Activated CD4-positive, alpha-beta T cell treated with anti-CD3 and anti-CD28 coated beads, Interleukin-2, Interleukin-4, amounts not matched to agents 100 ng/mL and 50 ng/mL, durations not matched to agents 16 hours and 8 hours (primary cell): Measurements from ENCODE around the gene GP1BB.
"Not testable (repeated sequence)": the region's sequence is repeated elsewhere in the genome, so short reads cannot be mapped to it uniquely, and the experiment has no call there.

Experiments
- DNase-seq: peaks from one replicate; pipeline ENCODE4 v3.0.0-alpha.2; 2020; ENCODE audit warnings: low spot score

Gene GP1BB

DNA sequence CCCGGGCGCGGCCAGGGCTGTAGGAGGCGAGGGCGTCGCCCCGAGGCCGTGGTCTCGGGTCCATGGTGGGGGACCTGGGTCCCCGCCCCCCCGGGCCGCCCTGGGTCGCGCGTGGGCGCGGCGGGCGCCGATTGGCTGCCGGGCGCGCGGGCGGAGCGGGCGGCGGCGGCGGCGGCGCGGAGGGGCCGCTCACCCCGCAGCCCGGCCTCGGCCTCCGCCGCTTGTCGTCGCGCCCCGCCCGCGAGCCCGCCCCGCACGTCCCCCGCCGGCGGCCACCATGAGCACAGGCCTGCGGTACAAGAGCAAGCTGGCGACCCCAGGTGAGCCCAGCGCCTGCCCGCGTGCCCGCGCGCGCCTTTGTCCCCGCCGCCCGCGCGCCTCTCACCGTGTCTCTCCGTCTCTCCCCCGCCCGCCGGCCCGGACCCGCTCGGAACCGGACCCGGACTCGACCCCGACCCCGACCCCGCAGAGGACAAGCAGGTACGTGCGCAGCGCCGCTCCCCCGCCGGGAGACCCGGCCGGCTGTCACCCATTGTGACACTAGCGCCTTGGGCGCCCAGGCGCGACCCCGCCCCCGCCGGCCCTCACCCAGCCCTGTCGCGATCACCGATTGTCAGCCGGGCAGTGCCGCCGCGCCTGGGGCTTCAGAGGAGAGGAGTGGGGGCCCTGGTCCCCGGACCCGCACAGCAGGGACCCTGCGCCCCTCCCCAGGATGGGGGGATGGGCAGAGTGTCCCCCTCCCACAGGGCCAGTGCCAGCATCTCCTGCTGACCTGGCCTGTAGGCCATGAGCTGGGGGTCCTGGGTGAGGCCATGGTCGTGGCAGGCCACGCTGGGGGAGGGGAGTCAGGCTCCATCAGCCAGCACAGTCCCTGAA, 8.8 kb upstream of the GP1BB start, which contains the start of gene SEPTIN5:
TSS of gene SEPTIN5 (plus strand) at position 192 of the 876 bp plus-strand sequence. CDS start at position 278, 86 bp downstream.
- DNase-seq: no peak

DNA sequence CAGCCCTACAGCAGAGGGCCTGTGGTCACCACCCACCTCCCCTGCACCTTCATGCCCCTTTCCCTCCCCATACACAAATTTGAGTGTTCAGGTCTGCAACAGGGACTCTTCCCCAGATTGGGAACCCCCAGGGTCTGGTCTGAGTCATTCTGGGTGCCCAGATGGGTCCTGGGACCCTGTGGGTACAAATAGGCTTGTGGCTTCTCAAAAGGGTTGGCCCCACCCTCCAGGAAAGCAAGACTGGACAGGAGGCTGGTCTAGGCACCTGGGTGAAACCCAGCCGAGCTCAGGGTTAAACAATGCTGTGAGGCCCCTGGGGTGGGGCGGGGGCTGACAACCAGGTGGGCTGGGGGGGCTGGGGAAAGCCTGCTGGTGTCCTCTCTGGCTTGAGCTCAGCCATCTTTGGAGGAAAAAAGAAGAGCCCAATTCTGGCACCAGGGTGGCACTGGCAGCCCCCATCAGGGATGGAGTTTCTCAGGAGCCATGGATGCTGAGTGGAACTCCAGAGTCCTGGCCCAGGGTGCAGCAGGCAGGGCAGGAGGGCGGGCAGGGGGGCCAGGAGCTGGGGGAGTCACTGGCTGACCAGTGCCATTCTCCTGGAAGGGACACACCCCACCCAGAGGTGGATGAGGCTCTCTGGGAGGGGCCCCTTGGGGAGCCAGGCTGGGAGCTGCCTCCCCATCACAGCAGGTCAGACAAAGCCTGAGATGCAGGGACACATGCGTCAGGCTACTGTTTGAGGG, 8.0 kb upstream of the GP1BB start:
- no peak for DNase-seq

DNA sequence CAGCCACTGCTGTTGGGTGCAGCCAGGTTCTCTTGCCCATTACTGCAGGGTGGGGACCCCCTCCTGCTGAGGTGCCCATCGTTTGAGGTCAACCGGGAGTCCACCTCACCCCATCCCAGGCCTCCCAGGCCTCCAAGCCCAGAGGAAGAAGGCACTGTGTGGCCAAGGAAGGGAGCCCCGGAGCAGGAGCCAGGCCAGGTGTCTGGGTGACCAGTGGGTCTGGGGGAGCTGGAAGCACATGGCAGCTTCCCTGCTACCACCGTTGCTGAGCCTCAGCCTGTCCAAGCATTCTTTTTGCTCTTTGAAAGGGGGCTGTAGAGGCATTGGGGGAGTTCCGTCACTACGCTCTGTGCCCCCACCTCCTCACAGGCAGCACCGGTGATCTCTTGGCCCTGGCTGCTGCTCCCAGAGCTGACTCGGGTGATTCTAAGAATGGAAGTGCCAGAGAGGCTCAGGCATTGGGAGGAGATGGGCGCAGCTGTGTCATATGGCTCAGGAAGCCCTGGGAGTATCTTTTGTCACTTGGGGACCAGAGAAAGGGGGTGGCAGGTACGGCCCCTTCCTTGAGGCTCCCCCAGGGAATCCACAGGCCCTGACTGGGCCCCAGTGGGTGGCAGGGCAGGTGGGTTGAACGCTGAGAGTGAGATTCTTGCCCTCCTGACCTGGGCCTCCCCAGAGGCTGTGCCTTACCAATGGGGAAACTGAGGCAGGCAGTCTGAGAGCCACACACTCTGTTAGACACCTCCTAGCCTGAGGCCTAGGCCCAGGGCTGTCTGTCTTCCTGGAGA, 7.1 kb upstream of the GP1BB start:
- DNase-seq: no peak

- DNase-seq: no peak
These were observed 6.6 kb upstream of the GP1BB start for GRCh38 chr22:19716829-19717105.

DNA sequence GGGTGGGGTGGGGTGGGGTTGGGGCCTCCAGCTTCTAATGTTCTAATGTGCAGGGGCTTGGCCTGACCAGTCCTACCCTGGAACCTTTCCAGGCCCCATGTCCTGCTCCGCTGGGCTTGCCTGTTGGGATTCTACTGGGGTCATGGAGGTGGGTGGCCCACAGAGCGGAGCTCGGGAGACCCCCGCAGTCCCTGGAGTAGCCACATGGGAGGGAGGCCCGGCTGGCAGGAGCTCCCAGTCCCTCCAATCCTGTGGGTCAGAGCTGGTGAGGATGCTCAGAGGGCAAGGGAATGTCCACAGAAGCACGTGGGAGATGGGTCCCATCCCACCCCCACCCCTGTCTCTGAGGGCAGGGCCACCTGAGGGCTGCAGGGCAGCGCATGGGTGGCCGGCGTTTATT, 6.2 kb upstream of the GP1BB start:
- DNase-seq: no peak

DNA sequence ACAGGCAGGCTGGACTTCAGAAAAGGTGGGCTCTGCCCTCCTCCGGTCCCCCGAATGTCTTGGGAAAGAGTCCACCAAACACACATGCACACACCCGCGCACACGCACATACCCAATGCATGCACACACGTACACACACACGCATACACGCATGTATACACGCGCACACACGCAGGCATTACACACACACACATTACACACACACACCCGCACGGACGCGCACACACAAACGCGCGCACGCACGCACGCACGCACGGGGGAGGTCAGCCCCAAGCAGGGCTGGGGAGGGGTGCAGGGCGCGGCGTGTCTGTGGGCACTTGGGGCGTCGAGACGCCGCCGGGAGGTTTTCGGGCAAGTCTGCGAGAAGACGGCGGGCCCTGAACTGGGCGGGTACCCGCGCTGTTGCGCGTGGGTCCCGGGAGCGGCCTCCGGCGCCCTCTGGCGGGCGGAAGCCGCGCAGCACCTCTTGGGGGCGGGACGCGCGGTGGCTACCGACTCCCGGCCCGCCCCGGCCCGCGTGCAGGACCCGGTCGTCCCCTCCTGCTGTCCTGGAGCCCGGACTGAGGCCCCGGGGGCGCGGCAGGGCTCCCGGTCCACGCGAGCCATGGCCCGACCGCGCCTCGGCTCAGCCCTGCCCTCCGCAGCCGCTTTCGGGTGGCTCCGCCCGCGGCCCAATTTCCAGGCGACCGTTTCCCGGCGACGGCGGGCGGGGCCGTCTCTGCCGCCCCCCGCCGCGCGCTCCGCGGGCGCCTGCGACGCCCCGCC, 5.5 kb upstream of the GP1BB start:
- DNase-seq: peak; percentile 68

- no peak for DNase-seq
These were observed 4.8 kb upstream of the GP1BB start for GRCh38 chr22:19718456-19719049.

GRCh38 chr22:19719050-19719482, 4.3 kb upstream of the GP1BB start:
- no peak for DNase-seq

- no peak for DNase-seq
These were observed 3.8 kb upstream of the GP1BB start for GRCh38 chr22:19719488-19720021.

DNA sequence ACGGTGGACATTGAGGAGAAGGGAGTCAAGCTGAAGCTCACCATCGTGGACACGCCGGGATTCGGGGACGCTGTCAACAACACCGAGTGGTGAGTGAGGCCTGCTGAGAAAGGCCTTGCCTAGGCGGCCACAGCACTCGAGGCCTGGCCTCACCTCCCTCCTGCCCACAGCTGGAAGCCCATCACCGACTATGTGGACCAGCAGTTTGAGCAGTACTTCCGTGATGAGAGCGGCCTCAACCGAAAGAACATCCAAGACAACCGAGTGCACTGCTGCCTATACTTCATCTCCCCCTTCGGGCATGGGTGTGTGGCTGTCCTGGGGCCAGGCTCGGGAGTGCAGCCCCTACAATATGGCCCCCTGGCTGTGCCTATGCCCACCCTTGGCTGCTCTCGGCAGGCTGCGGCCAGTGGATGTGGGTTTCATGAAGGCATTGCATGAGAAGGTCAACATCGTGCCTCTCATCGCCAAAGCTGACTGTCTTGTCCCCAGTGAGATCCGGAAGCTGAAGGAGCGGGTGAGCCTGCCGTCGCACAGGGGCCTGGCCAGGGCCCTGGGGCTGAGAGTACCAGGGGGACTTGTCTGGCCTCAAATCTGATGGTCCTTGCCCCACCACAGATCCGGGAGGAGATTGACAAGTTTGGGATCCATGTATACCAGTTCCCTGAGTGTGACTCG, 3.0 kb upstream of the GP1BB start:
- no peak for DNase-seq

DNA sequence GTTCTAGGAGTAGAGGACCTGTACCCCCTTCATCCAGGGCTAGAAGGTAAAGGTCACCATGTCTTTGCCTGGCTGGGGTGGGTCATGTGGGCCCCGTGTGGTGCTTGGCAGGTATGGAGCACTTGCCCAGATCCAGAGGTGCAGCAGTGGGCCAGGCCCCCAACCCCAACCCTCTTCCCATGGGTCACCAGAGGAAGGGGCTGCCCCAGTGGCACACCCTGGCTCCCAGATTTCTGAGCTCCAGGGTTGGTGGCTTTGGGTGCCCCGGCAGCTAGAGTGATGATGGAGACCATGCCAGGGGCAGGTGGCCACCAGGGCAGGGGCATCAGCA, 2.4 kb upstream of the GP1BB start:
- no peak for DNase-seq

DNA sequence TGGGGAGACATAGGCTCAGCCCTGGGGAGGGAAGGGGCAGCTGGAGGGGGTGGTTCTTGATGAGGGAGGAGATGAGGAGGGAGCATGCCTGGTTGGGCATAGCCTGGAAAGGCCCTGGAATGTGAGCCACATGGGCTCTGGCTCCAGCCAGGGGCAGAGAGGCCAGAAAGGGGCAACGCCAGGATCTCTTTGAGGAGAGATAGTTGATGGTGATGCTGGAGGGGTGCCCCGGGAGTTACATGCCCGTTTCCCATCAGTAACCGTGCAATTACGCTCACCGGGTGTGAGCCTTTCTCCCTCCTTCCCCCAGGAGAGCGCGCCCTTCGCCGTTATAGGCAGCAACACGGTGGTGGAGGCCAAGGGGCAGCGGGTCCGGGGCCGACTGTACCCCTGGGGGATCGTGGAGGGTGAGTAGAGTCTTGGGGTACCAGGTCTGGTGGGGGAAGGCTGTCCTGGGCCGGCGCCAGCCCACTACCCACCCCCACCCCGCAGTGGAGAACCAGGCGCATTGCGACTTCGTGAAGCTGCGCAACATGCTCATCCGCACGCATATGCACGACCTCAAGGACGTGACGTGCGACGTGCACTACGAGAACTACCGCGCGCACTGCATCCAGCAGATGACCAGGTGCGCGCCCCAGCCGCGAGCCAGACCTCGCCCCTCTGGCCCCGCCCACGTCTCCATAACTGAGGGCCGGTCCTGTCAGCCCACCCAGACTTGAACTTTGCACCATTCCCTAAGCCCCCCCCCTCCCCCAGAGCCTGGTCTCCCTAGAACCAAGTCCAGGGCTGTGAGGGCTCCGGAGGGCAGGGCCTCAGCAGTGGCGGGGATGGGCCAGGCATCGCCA, 1.8 kb upstream of the GP1BB start:
- DNase-seq: no peak

- DNase-seq: no peak
These were observed 959 bp upstream of the GP1BB start for GRCh38 chr22:19722178-19722981.

- no peak for DNase-seq
These were observed 432 bp upstream of the GP1BB start for GRCh38 chr22:19722982-19723231.

DNA sequence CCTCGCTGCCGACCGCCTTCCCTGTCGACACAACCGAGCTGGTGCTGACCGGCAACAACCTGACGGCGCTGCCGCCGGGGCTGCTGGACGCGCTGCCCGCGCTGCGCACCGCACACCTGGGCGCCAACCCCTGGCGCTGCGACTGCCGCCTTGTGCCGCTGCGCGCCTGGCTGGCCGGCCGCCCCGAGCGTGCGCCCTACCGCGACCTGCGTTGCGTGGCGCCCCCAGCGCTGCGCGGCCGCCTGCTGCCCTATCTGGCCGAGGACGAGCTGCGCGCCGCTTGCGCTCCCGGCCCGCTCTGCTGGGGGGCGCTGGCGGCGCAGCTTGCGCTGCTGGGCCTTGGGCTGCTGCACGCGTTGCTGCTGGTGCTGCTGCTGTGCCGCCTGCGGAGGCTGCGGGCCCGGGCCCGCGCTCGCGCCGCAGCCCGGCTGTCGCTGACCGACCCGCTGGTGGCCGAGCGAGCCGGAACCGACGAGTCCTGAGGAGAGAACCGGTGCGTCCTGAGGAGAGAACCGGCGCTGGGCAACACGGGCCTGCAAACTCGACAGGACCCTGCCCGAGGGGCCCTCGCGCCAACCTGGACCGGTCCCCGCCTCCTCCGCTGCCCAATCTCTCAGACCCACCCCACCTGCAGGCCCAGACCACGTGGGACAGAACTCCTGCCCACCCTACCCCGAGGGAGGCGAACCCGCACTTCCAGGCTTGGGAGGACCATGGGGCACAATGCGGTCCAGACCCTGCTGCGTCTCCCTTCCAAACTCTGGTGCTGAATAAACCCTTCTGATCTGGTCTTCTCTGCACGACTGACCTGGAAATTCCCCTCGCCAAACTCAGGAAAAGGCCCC, 866 bp downstream of the GP1BB start:
- peak; percentile 34 for DNase-seq

DNA sequence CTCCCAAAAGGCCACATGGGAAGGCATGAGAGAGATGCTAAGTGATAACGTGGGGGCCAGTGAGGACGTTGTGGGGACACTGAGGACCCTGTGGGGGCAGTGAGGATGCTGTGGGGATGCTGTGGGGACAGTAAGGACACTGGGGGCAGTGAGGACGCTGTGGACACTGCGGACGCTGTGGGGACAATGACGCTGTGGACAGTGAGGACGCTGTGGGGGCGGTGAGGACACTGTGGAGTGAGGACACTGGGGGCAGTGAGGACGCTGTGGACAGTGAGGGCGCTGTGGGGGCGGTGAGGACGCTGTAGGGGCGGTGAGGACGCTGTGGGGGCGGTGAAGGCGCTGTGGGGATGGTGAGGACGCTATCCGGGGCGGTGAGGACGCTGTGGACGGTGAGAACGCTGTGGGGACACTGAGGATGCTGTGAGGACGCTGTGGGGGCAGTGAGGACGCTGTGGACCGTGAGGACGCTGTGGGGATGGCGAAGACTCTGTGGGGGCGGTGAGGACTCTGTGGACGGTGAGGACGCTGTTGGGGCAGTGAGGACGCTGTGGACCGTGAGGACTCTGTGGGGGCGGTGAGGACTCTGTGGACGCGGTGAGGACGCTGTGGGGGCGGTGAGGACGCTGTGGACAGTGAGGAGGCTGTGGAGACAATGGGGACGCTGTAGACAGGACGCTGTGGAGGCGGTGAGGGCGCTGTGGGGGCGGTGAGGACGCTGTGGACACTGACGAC, 1.8 kb downstream of the GP1BB start:
- DNase-seq: no peak

DNA sequence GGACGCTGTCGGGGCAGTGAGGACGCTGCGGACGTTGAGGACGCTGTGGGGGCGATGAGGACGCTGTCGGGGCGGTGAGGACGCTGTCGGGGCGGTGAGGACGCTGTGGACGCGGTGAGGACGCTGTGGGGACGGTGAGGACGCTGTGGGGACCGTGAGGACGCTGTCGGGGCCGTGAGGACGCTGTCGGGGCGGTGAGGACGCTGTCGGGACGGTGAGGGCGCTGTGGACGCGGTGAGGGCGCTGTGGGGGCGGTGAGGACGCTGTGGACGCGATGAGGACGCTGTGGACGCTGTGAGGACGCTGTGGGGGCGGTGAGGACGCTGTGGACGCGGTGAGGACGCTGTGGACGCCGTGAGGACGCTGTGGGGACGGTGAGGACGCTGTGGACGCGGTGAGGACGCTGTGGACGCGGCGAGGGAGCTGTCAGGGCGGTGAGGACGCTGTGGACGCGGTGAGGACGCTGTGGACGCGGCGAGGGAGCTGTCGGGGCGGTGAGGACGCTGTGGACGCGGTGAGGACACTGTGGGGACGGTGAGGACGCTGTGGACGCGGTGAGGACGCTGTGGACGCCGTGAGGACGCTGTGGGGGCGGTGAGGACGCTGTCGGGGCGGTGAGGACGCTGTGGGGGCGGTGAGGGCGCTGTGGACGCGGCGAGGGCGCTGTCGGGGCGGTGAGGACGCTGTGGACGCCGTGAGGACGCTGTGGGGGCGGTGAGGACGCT, 2.9 kb downstream of the GP1BB start:
- not testable (repeated sequence) for DNase-seq
